Measurements from ENCODE around the gene S100A4. TPM values are rescaled to one million over a fixed set of nuclear protein-coding genes. Genes with fewer than 3 reads are reported as not detected.
"Not testable (repeated sequence)": the region's sequence is repeated elsewhere in the genome, so short reads cannot be mapped to it uniquely, and the experiment has no call there.

Gene S100A4
- polyA plus RNA-seq (ENCODE audit: insufficient read length in 4 of 4), result 10 to 100 TPM; 31.2 to 62.0 (median 37.8) TPM

DNA sequence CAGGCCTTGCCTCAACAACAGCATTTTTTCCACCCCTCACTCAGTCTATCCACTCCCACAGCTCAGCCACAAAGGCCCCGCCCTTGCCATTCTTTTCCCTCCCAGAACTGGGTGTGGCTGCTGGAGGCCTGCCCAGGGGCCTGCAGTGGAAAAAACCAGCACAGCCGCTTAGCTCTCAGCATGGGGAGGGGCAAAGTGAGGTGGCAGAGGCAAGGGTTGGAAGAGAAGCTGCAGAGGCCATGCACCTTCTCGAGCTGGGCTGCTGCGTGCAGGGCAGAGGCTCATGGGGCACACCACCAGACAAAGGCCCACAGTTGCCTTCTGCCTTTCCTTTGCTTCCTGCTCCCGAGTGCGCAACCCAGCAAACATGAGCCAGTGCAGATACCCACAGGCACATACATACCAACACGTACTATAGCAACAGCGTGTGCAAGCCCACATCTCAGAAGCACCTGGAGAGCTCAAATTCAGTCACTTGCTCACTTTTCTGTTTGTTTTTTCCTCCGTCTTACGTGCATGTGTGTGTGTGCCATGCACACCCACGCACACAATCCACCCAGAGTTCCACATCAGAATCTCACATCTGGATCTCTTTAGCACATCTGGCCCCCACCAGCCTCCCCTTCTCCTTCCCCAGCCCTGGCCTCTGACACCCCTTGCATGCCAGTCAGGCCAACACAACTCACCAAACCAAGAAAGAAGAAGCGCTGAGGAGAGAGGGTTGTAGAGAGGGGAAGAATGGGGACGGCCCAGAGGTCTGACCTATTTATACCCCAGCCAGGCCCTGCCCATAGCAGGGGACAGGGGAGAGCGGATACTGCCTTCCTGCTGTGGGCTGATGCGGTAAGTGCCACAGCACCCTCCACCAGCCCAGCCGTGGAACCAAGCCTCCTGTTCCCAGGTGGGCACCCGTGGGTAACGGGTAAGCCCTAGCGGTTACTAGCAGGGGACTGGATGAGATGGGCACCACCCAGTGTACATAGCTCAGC, at the start of gene S100A4:
TSS of gene S100A4 (minus strand) at position 740 of the 989 bp plus-strand sequence. CDS start 1,012 bp downstream, outside the sequence.
- peak in 3 of 4 donors; percentile 77 to 83 (median 81) for DNase-seq (ENCODE audit: low read depth in 4 of 4, low spot score in 3 of 4)

DNA sequence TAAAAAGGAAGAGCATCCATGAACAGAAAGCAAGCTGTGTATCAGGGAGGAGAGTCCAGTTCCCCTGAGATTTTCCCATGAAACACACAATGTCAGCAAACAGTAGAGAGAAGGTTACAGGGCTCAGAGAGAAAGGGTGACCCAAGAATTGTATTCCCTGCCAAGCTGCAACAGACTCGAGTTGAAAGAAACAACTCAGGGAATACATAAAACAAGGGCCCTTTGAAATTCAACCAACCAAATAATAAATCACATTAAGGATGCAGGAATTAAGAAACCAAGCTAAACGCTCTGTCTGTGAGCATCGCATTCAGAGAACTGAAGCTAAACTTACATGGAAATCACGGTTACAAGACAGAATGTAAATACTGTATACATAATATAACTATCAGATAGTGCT, 47.1 kb upstream of the S100A4 start:
- no peak for DNase-seq (ENCODE audit: low read depth in 4 of 4, low spot score in 3 of 4)

DNA sequence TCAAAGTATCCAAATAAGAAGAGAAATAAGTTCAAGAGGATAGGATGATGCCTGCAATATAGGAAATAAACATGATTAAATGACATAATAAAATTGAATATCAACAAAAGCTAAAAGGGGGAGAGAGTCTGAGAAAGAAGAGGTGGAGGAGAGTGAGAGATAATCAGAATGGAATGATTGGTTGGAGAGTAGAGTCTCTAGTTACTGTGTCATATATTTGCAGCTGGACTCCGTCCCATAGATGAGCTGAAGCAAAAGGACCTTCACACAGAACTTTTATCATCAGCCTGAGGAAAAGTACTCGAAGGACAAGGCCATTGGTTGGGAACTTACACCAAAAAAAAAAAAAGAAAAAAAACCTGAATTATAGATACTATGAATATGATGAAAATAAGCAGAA, 42.9 kb upstream of the S100A4 start:
- DNase-seq (ENCODE audit: low read depth in 4 of 4, low spot score in 3 of 4), result no peak

DNA sequence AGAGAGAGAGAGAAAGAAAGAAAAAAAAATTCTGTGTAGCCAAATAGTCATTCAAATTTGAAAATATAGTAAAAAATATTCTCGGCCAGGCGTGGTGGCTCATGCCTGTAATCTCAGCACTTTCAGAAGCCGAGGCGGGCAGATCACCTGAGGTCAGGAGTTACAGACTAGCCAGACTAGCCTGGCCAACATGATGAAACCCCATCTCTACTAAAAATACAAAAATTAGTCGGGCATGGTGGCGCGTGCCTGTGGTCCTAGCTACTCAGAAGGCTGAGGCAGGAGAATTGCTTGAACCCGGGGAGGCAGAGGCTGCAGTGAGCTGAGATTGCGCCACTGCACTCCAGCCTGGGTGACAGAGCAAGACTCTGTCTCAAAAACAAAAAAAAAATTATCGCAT, 42.4 kb upstream of the S100A4 start:
- DNase-seq (ENCODE audit: low read depth in 4 of 4, low spot score in 3 of 4), result not testable (repeated sequence)

DNA sequence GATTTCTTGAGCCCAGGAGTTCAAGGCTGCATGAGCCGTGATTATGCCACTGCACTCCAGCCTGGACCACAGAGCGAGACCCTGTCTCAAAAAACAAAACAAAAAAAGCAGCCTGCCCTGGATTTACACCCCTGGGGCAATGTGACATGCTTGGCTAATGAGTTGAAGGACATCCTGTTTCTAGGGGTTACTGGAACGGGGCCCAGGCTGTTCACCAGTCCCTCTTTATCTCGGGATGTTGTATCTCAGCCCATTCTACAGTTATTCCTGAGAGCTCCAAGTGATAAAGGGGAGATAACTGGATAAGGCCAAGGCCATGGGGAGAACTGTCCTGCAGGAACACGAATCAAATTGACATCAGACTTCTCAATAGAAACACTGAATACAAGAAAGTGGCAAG, 41.7 kb upstream of the S100A4 start:
- DNase-seq (ENCODE audit: low read depth in 4 of 4, low spot score in 3 of 4), result no peak

DNA sequence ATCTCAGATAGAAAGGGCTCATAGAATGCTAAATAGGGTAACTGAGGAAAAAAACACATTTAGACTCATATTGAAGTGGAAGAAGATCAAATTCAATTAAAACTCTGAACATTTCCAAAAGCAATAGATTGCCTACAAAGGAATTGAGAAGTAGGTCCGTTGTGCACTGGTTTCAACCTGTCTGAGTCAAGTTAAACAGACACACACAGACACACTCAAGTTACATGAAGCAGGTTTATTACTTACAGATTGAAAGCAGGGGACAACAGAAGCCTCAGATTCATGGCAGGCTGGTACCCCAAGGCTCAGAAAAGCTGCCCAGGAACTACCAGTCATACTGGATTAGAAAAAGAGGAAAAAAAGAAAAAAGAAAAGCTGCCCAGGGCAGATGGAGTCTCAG, 40.7 kb upstream of the S100A4 start:
- no peak for DNase-seq (ENCODE audit: low read depth in 4 of 4, low spot score in 3 of 4)

DNA sequence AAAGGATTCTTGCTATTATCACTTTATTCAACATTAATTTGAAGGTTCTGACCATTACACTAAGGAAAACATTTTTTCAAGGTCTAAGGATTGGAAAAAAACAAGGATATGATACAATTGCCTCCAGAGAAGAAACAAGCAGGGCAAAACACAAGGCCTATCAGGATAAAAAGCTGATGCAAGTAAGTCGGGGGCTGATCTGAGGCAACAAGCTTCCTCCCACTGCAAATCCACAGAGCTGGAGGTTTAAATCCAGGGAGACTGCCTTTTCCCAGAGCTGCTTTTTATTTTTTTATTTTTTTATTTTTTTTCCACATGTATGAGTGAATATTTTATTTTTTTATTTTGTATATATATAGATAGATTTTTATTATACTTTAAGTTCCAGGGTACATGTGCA, 39.4 kb upstream of the S100A4 start:
- DNase-seq (ENCODE audit: low read depth in 4 of 4, low spot score in 3 of 4), result no peak

DNA sequence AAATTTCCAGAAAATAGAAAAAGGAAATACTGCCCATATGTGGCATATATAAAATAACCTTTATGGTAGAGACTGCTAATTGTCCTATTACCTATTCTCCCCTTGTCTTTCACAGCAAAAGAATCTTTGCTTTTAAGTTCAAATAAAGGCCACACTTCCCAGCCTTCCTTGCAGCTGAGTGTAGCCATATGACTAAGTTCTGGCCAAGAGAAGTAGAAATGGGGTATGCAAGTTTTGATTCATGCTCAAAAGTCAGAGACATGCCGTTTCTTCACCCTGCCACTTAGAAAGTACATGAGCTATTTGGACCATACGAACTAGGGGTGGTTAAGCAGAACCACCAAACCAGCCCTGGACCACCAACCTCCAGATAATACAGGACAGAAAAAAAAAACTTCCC, 38.4 kb upstream of the S100A4 start:
- no peak for DNase-seq (ENCODE audit: low read depth in 4 of 4, low spot score in 3 of 4)

DNA sequence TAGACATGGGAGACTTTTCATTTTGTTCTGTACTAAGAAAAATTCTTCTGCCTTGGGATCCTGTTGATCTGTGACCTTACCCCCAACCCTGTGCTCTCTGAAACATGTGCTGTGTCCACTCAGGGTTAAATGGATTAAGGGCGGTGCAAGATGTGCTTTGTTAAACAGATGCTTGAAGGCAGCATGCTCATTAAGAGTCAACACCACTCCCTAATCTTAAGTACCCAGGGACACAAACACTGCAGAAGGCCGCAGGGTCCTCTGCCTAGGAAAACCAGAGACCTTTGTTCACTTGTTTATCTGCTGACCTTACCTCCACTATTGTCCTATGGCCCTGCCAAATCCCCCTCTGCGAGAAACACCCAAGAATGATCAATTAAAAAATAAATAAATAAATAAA, 37.9 kb upstream of the S100A4 start:
- not testable (repeated sequence) for DNase-seq (ENCODE audit: low read depth in 4 of 4, low spot score in 3 of 4)

DNA sequence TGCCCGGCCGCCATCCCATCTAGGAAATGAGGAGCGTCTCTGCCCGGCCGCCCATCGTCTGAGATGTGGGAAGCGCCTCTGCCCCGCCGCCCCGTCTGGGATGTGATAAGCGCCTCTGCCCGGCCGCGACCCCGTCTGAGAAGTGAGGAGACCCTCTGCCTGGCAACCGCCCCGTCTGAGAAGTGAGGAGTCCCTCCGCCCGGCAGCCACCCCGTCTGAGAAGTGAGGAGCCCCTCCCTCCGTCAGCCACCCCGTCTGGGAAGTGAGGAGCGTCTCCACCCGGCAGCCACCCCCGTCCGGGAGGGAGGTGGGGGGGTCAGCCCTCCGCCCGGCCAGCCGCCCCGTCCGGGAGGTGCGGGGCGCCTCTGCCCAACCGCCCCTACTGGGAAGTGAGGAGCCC, 37.2 kb upstream of the S100A4 start:
- DNase-seq (ENCODE audit: low read depth in 4 of 4, low spot score in 3 of 4), result not testable (repeated sequence)

DNA sequence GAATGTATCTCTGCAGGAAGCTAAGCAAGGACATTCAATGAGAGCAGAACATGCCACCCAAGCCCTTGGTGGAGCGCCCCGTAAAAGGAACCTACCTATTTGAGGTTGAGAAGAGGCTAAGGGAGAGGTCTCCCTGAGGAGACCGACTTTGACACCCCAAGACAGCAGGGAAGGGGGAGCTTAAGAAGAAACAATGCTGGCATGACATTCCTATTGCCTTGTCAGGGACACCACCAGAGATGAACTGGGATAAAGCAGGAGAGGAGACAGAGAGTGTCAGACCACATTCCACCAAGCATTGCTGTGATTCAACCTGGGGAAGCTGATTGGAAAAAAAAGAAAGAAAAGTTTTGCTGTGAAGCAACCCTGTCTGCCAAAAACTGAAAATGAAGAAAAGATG, 33.3 kb upstream of the S100A4 start:
- DNase-seq (ENCODE audit: low read depth in 4 of 4, low spot score in 3 of 4), result no peak

DNA sequence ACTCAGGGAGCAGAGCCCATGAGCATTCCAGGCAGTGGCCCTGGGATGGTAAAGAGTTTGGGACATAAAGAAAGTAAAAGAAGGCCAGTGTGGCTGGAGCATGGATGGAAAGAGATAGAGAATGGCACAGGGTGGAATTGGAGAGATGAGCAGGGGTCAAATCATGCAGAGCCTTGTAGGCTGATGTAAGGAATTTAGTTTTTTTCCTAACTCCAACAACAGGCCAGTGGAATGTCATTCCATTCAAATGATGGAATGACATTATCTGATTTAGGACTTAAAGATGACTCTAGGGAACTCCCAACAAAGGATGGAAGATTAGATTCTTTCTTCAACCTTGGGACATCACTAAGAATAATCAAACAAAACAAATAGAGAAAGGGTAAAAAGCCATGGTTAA, 32.9 kb upstream of the S100A4 start:
- no peak for DNase-seq (ENCODE audit: low read depth in 4 of 4, low spot score in 3 of 4)

DNA sequence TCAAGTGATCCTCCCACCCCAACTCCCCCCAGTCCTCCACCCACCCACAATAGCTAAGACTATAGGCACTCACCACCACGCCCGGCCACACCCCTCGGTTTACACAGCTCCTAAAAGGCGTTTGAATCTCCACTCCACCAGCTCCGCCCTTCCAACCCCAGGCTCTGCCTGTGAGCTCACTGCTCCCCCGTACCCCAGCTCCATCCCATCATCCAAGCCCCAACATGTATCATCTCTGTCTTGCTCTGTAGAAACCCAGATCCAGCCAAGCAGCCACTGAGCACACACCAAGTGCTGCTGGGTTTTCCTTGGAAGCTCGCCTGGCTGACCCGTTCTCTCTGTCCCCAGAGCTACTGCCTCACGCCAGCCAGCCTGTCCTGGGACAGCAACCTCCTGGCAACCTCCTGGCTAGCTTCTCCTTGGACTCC, 32.0 kb upstream of the S100A4 start:
- no peak for DNase-seq (ENCODE audit: low read depth in 4 of 4, low spot score in 3 of 4)

DNA sequence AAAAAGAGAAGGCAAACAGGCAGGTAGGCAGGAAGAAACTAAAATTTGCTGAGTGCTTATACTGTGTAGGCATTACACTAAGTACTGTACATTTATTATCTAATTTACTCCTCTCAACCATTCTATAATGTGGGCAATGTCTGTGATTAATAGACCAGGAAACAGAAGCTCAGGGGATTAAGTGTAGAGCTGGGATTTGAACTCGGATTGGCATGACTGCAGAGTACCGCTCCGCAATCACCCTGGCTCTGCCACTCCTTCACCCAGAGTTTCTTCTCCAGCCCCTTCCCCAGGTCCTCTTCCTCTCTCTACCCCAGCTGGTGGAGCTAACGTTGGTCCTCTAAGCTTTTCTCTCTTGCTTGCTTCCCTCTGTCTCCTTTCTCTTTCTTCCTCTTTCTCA, 31.5 kb upstream of the S100A4 start:
- no peak for DNase-seq (ENCODE audit: low read depth in 4 of 4, low spot score in 3 of 4)

DNA sequence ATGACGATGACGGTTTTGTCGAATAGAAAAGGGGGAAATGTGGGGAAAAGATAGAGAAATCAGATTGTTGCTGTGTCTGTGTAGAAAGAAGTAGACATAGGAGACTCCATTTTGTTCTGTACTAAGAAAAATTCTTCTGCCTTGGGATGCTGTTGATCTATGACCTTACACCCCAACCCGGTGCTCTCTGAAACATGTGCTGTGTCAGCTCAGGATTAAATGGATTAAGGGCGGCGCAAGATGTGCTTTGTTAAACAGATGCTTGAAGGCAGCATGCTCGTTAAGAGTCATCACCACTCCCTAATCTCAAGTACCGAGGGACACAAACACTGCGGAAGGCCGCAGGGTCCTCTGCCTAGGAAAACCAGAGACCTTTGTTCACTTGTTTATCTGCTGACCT, 29.9 kb upstream of the S100A4 start:
- not testable (repeated sequence) for DNase-seq (ENCODE audit: low read depth in 4 of 4, low spot score in 3 of 4)

DNA sequence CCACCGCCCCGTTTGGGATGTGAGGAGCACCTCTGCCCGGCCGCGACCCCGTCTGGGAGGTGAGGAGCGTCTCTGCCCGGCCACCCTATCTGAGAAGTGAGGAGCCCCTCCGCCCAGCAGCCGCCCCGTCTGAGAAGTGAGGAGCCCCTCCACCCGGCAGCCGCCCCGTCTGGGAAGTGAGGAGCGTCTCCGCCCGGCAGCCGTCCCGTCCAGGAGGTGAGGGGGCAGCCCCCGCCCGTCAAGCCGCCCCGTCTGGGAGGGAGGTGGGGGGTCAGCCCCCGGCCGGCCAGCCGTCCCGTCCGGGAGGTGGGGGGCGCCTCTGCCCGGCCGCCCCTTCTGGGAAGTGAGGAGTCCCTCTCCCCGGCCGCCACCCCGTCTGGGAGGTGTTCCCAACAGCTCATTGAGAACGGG, 29.5 kb upstream of the S100A4 start:
- not testable (repeated sequence) for DNase-seq (ENCODE audit: low read depth in 4 of 4, low spot score in 3 of 4)

DNA sequence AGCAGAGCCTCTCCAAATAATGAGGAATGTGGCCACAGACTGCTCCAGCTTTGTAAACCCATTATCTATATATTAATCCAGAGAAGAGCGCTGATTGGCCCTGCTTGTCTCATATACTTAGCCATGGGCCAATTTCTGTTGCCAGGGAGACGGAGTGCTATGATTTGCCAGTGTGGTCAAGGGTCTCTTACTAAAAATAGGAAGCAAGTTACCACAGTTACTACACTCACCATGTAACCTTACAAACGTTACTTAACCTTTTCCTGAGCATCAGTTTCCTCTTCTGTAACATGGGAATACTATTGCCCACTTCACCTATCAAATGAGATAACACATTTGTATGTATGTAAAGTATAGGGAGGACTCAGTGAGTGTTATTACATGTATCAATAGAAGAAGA, 27.7 kb upstream of the S100A4 start:
- DNase-seq (ENCODE audit: low read depth in 4 of 4, low spot score in 3 of 4), result no peak

DNA sequence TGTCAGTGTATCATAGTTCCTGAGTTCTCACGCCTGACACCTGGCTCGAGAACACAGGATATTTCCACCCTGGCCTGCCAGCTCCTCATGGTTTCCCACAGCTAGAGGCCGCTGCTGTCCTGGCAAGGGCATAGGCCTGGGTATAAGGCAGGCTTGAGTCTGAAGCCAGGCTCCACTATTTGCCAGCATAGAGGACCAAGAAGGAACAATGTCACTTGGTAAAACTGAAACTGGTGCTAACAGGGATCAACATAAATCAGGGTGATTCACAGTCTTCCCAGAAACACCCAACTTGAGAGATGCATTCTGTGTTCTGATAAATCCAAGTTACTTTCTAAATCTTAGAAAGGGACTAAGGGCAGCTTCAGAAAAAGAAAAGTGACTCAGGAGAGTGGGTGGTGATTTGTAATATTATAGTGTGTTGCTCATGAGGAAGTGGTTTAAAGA, 27.0 kb upstream of the S100A4 start:
- no peak for DNase-seq (ENCODE audit: low read depth in 4 of 4, low spot score in 3 of 4)

DNA sequence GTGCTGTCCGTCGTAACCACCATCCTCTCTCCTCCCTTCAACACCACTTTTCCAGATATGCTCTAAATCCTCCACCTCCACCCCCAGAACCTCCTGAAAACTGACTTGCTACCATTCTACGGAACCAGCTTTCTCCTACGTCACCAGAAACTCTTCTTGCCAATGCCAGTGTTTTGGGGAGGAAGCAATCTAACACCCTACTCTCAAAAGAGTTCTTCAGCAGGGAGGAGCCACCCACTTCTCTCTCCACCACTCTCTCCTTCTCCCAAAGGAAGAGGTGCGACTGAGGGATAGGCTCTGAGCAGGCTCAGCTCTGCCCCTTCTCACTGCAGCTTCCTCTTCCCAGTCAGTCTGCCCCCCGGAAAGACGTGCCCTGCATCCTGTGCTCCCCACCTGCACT, 26.1 kb upstream of the S100A4 start:
- DNase-seq (ENCODE audit: low read depth in 4 of 4, low spot score in 3 of 4), result no peak

DNA sequence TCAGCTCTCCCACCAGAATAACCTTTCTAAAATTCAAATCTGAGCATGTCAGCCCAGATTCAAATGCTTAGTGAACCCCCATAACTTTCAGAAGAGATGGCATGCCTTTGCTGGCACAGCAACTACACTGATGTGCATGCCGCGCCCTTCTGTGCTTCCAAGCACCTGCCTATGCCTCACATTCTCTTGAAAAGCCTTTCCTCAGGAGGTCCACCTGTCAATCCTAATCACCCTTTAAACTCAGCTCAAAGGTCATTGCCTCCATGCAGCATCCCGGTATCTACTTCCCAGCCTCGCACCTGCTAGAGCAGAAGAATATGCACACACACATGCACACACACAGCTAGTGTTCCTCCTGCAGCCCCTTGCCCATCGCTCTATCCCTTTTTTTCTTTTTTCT, 25.3 kb upstream of the S100A4 start:
- no peak for DNase-seq (ENCODE audit: low read depth in 4 of 4, low spot score in 3 of 4)

DNA sequence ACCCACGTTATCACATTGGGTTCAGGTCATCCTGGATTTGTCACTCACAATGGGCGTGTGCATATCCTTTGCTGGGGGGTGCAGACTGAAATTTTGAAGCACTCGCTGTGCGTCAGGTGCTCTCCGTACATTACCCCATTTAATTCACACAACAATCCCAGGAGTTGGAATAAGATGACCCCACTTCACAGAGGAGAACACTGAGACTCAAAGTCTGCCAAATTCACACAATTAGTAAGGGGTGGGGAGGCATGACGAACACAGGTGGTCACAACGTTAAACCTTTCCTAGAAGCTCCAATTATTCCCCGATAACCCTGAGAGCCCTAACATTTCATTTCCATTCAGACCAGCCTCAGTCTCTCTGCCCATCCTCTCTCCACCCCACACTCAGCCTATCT, 23.9 kb upstream of the S100A4 start:
- no peak for DNase-seq (ENCODE audit: low read depth in 4 of 4, low spot score in 3 of 4)
